ENCODE data around the gene TMTC3. TPM values are rescaled to one million over a fixed set of nuclear protein-coding genes. Genes with fewer than 3 reads are reported as not detected.

TMTC3 gene
- total RNA-seq, 4 donors from 2014 or later = 4.1 to 12.1 (median 8.3) TPM

GRCh38 chr12:88192426-88192825 is 50.3 kb downstream of the TMTC3 start:
- no peaks in the 10 kb centered on the region for H3K9me3 ChIP-seq
- no peak for DNase-seq
- TF ChIP-seq CTCF (IDR thresholded peaks at IDR 0.05) = no peak
- no peak for TF ChIP-seq POLR2A (IDR thresholded peaks at IDR 0.05)
- no peak overlapping the region for H3K4me3 ChIP-seq
- no peak overlapping the region for H3K27ac ChIP-seq
- no peaks in the 10 kb centered on the region for H3K27me3 ChIP-seq
- H3K4me1 ChIP-seq = no peaks in the 10 kb centered on the region
- H3K36me3 ChIP-seq = peaks cover 0 to 12% (median 0%) of the 10 kb centered on the region in 3 donors

GRCh38 chr12:88194868-88195267 is 52.8 kb downstream of the TMTC3 start:
- TF ChIP-seq POLR2A (IDR thresholded peaks at IDR 0.05) (no peak), CTCF (IDR thresholded peaks at IDR 0.05) (no peak)
- H3K4me3 ChIP-seq = no peak overlapping the region
- no peaks in the 10 kb centered on the region for H3K9me3 ChIP-seq
- H3K27ac ChIP-seq = no peak overlapping the region
- no peaks in the 10 kb centered on the region for H3K27me3 ChIP-seq
- H3K36me3 ChIP-seq = peaks cover 0 to 12% (median 0%) of the 10 kb centered on the region in 3 donors
- DNase-seq = no peak
- no peaks in the 10 kb centered on the region for H3K4me1 ChIP-seq

GRCh38 chr12:88200029-88200428 is 57.9 kb downstream of the TMTC3 start:
- Histone ChIP-seq H3K9me3 (no peaks in the 10 kb centered on the region), H3K27ac (no peak overlapping the region), H3K36me3 (peaks cover 0 to 8% (median 0%) of the 10 kb centered on the region in 3 donors), H3K4me1 (no peaks in the 10 kb centered on the region), H3K27me3 (no peaks in the 10 kb centered on the region), H3K4me3 (no peak overlapping the region)
- no peak for DNase-seq
- TF ChIP-seq CTCF (IDR thresholded peaks at IDR 0.05) (no peak), POLR2A (IDR thresholded peaks at IDR 0.05) (no peak)

GRCh38 chr12:88202500-88202899 is 60.4 kb downstream of the TMTC3 start:
- no peak for TF ChIP-seq CTCF (IDR thresholded peaks at IDR 0.05)
- TF ChIP-seq POLR2A (IDR thresholded peaks at IDR 0.05) = no peak
- Histone ChIP-seq H3K4me3 (no peak overlapping the region), H3K4me1 (no peaks in the 10 kb centered on the region), H3K36me3 (no peaks in the 10 kb centered on the region), H3K27me3 (no peaks in the 10 kb centered on the region), H3K27ac (no peak overlapping the region), H3K9me3 (no peaks in the 10 kb centered on the region)
- DNase-seq = no peak

- DNase-seq = no peak
- Histone ChIP-seq H3K27me3 (no peaks in the 10 kb centered on the region), H3K4me3 (no peak overlapping the region), H3K9me3 (peaks cover 0 to 11% (median 0%) of the 10 kb centered on the region in 4 donors), H3K4me1 (no peaks in the 10 kb centered on the region), H3K27ac (no peak overlapping the region), H3K36me3 (no peaks in the 10 kb centered on the region)
- no peak for TF ChIP-seq POLR2A (IDR thresholded peaks at IDR 0.05)
- no peak for TF ChIP-seq CTCF (IDR thresholded peaks at IDR 0.05)
Measured at GRCh38 chr12:88206601-88207000, 64.5 kb downstream of the TMTC3 start.
